SK-N-SH treated with all-trans-retinoic acid at 6 μM for 48 hours (cell line): ENCODE data around the gene RADX.

ENCODE experiments used
- ATAC-seq: fragments of 200-7000 bp; cut with Tn5 transposase; 3 replicates; pipeline ENCODE4 v1.9.1; 2020; ENCODE audit warnings: mild to moderate bottlenecking, moderate library complexity
- ARNTL ChIP-seq: fragments of 450-650 bp; formaldehyde crosslinking; IDR thresholded peaks from 2 replicates; pipeline ENCODE4 v1.5.0; 2020; ENCODE audit warnings: low read depth, mild to moderate bottlenecking, moderate library complexity, borderline replicate concordance
- BACH2 ChIP-seq: fragments of 250-450 bp; sonication (Bioruptor Pico); IDR thresholded peaks from 2 replicates; pipeline ENCODE4 v1.9.0; 2021; ENCODE audit warnings: mild to moderate bottlenecking, borderline replicate concordance
- CREB5 ChIP-seq: fragments of 250-450 bp; sonication (Bioruptor Pico); IDR thresholded peaks from 2 replicates; pipeline ENCODE4 v1.5.1; 2020; ENCODE audit warnings: low read depth, mild to moderate bottlenecking, moderate library complexity
- CSDC2 ChIP-seq: fragments of 250-450 bp; sonication (Bioruptor Pico); IDR thresholded peaks from 2 replicates; pipeline ENCODE4 v1.5.0; 2020; ENCODE audit warnings: mild to moderate bottlenecking, moderate library complexity
- CSRNP3 ChIP-seq: fragments of 250-450 bp; sonication (Bioruptor Pico); IDR thresholded peaks from 2 replicates; pipeline ENCODE4 v1.5.1; 2021; ENCODE audit warnings: mild to moderate bottlenecking, moderate library complexity
- ESRRG ChIP-seq: fragments of 250-450 bp; sonication (Bioruptor Pico); IDR thresholded peaks from 2 replicates; pipeline ENCODE4 v1.6.1; 2021; ENCODE audit warnings: mild to moderate bottlenecking
- GLIS3 ChIP-seq: fragments of 250-450 bp; sonication (Bioruptor Pico); IDR thresholded peaks from 2 replicates; pipeline ENCODE4 v1.5.0; 2020; ENCODE audit warnings: mild to moderate bottlenecking, moderate library complexity
- ISL1 ChIP-seq: fragments of 250-450 bp; sonication (Bioruptor Pico); IDR thresholded peaks from 2 replicates; pipeline ENCODE4 v2.1.2; 2022; ENCODE audit warnings: mild to moderate bottlenecking, moderate library complexity
- OSR1 ChIP-seq: fragments of 250-450 bp; sonication (Bioruptor Pico); IDR thresholded peaks from 2 replicates; pipeline ENCODE4 v1.8.0; 2022; ENCODE audit warnings: moderate library complexity, mild to moderate bottlenecking, inconsistent platforms
- PATZ1 ChIP-seq: fragments of 250-450 bp; sonication (Bioruptor Pico); IDR thresholded peaks from 2 replicates; pipeline ENCODE4 v1.8.0; 2020; ENCODE audit warnings: mild to moderate bottlenecking, moderate library complexity, borderline replicate concordance
- POU6F1 ChIP-seq: fragments of 250-450 bp; sonication (Bioruptor Pico); IDR thresholded peaks from 2 replicates; pipeline ENCODE4 v1.8.0; 2021; ENCODE audit warnings: low read depth, mild to moderate bottlenecking, moderate library complexity, borderline replicate concordance
- PPARA ChIP-seq: fragments of 250-450 bp; sonication (Bioruptor Pico); IDR thresholded peaks from 2 replicates; pipeline ENCODE4 v1.5.0; 2020; ENCODE audit warnings: mild to moderate bottlenecking, borderline replicate concordance
- RARB ChIP-seq: fragments of 250-450 bp; sonication (Bioruptor Pico); IDR thresholded peaks from 2 replicates; pipeline ENCODE4 v1.8.0; 2021; ENCODE audit warnings: mild to moderate bottlenecking, moderate library complexity
- SNAI2 ChIP-seq: fragments of 250-450 bp; sonication (Bioruptor Pico); IDR thresholded peaks from 2 replicates; pipeline ENCODE4 v1.5.0; 2020; ENCODE audit warnings: mild to moderate bottlenecking, moderate library complexity
- TCF4 ChIP-seq: fragments of 250-450 bp; sonication (Bioruptor Pico); IDR thresholded peaks from 2 replicates; pipeline ENCODE4 v1.8.0; 2021; ENCODE audit warnings: mild to moderate bottlenecking, moderate library complexity, borderline replicate concordance
- TOX ChIP-seq: fragments of 250-450 bp; sonication (Bioruptor Pico); IDR thresholded peaks from 2 replicates; pipeline ENCODE4 v1.8.0; 2021; ENCODE audit warnings: mild to moderate bottlenecking, moderate library complexity, borderline replicate concordance
- ZC3H10 ChIP-seq: fragments of 250-450 bp; sonication (Bioruptor Pico); IDR thresholded peaks from 2 replicates; pipeline ENCODE4 v1.5.1; 2021; ENCODE audit warnings: mild to moderate bottlenecking, moderate library complexity
- ZFP3 ChIP-seq: fragments of 250-450 bp; sonication (Bioruptor Pico); IDR thresholded peaks from 2 replicates; pipeline ENCODE4 v1.5.0; 2020; ENCODE audit warnings: mild to moderate bottlenecking, moderate library complexity
- ZFP30 ChIP-seq: fragments of 450-650 bp; formaldehyde crosslinking; IDR thresholded peaks from 2 replicates; pipeline ENCODE4 v1.5.0; 2022; ENCODE audit warnings: mild to moderate bottlenecking, moderate library complexity
- ZNF565 ChIP-seq: fragments of 450-650 bp; formaldehyde crosslinking; conservative IDR thresholded peaks from 2 replicates; pipeline ENCODE4 v1.5.0; 2020; ENCODE audit warnings: low read depth, mild to moderate bottlenecking, moderate library complexity
- ZNF70 ChIP-seq: fragments of 450-650 bp; formaldehyde crosslinking; IDR thresholded peaks from 2 replicates; pipeline ENCODE4 v1.5.0; 2020; ENCODE audit warnings: mild to moderate bottlenecking, moderate library complexity
- ZNF8 ChIP-seq: fragments of 450-650 bp; formaldehyde crosslinking; IDR thresholded peaks from 2 replicates; pipeline ENCODE4 v1.5.0; 2020; ENCODE audit warnings: mild to moderate bottlenecking, moderate library complexity

RADX gene

GRCh38 chrX:106581856-106582255 lies 29.9 kb upstream of the RADX start:
- ATAC-seq = no peak
- TF ChIP-seq PPARA (CRISPR knock-in tag) = no peak
- no peak for TF ChIP-seq ESRRG
- no peak for TF ChIP-seq CREB5 (CRISPR knock-in tag)
- no peak for TF ChIP-seq ZNF565 (CRISPR knock-in tag)
- no peak for TF ChIP-seq ZC3H10
- TF ChIP-seq OSR1 (CRISPR knock-in tag) = no peak

- ATAC-seq = no peak
- TF ChIP-seq ZFP3 (CRISPR knock-in tag) (no peak), ESRRG (no peak), ISL1 (CRISPR knock-in tag) (no peak), OSR1 (CRISPR knock-in tag) (no peak), BACH2 (CRISPR knock-in tag) (no peak), ZNF8 (CRISPR knock-in tag) (no peak), TCF4 (CRISPR knock-in tag) (no peak)
- TF ChIP-seq, all 23 proteins: peak for 0
Measured at GRCh38 chrX:106585478-106585877, 26.3 kb upstream of the RADX start.

GRCh38 chrX:106588801-106589200 lies 23.0 kb upstream of the RADX start:
- ATAC-seq = no peak
- TF ChIP-seq TCF4 (CRISPR knock-in tag) (no peak), BACH2 (CRISPR knock-in tag) (no peak), ZNF70 (CRISPR knock-in tag) (no peak), ARNTL (CRISPR knock-in tag) (no peak), ZC3H10 (no peak), RARB (CRISPR knock-in tag) (no peak), TOX (CRISPR knock-in tag) (no peak), GLIS3 (CRISPR knock-in tag) (no peak), ISL1 (CRISPR knock-in tag) (no peak), OSR1 (CRISPR knock-in tag) (no peak), PPARA (CRISPR knock-in tag) (no peak)

- ATAC-seq = no peak
- TF ChIP-seq POU6F1 (CRISPR knock-in tag) (no peak), CSDC2 (CRISPR knock-in tag) (no peak), ZFP30 (no peak), CSRNP3 (CRISPR knock-in tag) (no peak), ZFP3 (CRISPR knock-in tag) (no peak), CREB5 (CRISPR knock-in tag) (no peak), ZC3H10 (no peak), ZNF565 (CRISPR knock-in tag) (no peak), GLIS3 (CRISPR knock-in tag) (no peak), ESRRG (no peak), PPARA (CRISPR knock-in tag) (no peak), TOX (CRISPR knock-in tag) (no peak), ARNTL (CRISPR knock-in tag) (no peak), TCF4 (CRISPR knock-in tag) (no peak)
Measured at GRCh38 chrX:106599411-106599810, 12.4 kb upstream of the RADX start.

- ATAC-seq = no peak
- TF ChIP-seq CREB5 (CRISPR knock-in tag) (no peak), ESRRG (no peak), RARB (CRISPR knock-in tag) (no peak), CSRNP3 (CRISPR knock-in tag) (no peak), TOX (CRISPR knock-in tag) (no peak), CSDC2 (CRISPR knock-in tag) (no peak), OSR1 (CRISPR knock-in tag) (no peak), SNAI2 (no peak), ZNF70 (CRISPR knock-in tag) (no peak), ZFP3 (CRISPR knock-in tag) (no peak), PATZ1 (CRISPR knock-in tag) (no peak), TCF4 (CRISPR knock-in tag) (no peak), PPARA (CRISPR knock-in tag) (no peak)
Measured at GRCh38 chrX:106606571-106606970, 5.2 kb upstream of the RADX start.
